ENCODE data around the gene TMEM106B.

DNA sequence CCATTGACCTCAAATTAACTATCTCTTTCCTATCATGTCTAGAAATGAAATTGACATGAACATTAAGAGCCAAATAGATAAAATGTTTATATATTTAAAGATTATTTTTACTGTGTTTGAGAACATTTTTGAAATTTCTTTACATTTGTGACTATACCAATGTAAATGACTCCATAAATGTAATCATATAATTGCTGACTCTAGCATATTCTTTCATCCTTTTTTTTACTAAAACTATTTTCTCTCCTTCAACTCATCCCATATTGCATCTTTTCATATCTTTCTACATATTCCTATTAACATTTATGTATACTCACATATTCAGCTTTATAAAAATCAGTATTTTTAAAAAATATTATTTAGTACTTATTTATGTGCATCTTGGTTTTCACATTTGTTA, 16.9 kb downstream of the TMEM106B start:
- TF ChIP-seq, protein P1, sequence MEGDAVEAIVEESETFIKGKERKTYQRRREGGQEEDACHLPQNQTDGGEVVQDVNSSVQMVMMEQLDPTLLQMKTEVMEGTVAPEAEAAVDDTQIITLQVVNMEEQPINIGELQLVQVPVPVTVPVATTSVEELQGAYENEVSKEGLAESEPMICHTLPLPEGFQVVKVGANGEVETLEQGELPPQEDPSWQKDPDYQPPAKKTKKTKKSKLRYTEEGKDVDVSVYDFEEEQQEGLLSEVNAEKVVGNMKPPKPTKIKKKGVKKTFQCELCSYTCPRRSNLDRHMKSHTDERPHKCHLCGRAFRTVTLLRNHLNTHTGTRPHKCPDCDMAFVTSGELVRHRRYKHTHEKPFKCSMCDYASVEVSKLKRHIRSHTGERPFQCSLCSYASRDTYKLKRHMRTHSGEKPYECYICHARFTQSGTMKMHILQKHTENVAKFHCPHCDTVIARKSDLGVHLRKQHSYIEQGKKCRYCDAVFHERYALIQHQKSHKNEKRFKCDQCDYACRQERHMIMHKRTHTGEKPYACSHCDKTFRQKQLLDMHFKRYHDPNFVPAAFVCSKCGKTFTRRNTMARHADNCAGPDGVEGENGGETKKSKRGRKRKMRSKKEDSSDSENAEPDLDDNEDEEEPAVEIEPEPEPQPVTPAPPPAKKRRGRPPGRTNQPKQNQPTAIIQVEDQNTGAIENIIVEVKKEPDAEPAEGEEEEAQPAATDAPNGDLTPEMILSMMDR (conservative IDR thresholded peaks at IDR 0.05): no peak
- TF ChIP-seq EZH2 (IDR thresholded peaks at IDR 0.05; ENCODE audit: low read depth): no peak

Measured in PC-9 (cell line).